Cardiac fibroblast (primary cell): Measurements from ENCODE around the gene MYH9.

ENCODE experiments used
- DNase-seq, 2 donors: peaks; one replicate each; pipeline versions ENCODE4 v3.0.0 to v3.0.0-alpha.2; 2010; ENCODE audit warnings: low read depth in 2 of 2
- H3K4me3 ChIP-seq, 2 donors: replicated peaks in 1 of 2; 1 replicate in 1 of 2; 2 replicates in 1 of 2; pipeline ENCODE4 v1.5.1; 2011; ENCODE audit warnings: low read depth in 2 of 2, low read length in 2 of 2, mild to moderate bottlenecking in 2 of 2, moderate library complexity in 1 of 2
- CTCF ChIP-seq: IDR thresholded peaks from one replicate; pipeline ENCODE4 v1.5.1; 2011; ENCODE audit warnings: low read depth, mild to moderate bottlenecking, low read length, inconsistent platforms

Gene MYH9

GRCh38 chr22:36363349-36363981, 24.3 kb downstream of the MYH9 start:
- TF ChIP-seq CTCF, result no peak
- no peak overlapping the region for H3K4me3 ChIP-seq
- DNase-seq, result no peak

GRCh38 chr22:36362932-36363331, 24.8 kb downstream of the MYH9 start:
- H3K4me3 ChIP-seq, result no peak overlapping the region
- peak in 1 of 2 donors; percentile 71 for DNase-seq
- TF ChIP-seq CTCF, result no peak

- H3K4me3 ChIP-seq, result no peak overlapping the region
- no peak for DNase-seq
- TF ChIP-seq CTCF, result no peak
Measured at GRCh38 chr22:36362075-36362474, 25.7 kb downstream of the MYH9 start.

- peak in 1 of 2 donors; percentile 48 for DNase-seq
- TF ChIP-seq CTCF, result no peak
- no peak overlapping the region for H3K4me3 ChIP-seq
Measured at GRCh38 chr22:36360871-36361383, 26.8 kb downstream of the MYH9 start.

GRCh38 chr22:36360011-36360410, 27.8 kb downstream of the MYH9 start:
- H3K4me3 ChIP-seq, result no peak overlapping the region
- no peak for DNase-seq
- TF ChIP-seq CTCF, result no peak

- no peak overlapping the region for H3K4me3 ChIP-seq
- no peak for TF ChIP-seq CTCF
- DNase-seq, result no peak
Measured at GRCh38 chr22:36359470-36359996, 28.2 kb downstream of the MYH9 start.
